H9 (cell line): ENCODE data around the gene CORO2B. TPM values are rescaled to one million over a fixed set of nuclear protein-coding genes. Genes with fewer than 3 reads are reported as not detected.

ENCODE experiments used
- DNase-seq: peaks from one replicate; pipeline ENCODE4 v3.0.0-alpha.2; 2017
- H2AFZ ChIP-seq: one replicate; pipeline ENCODE4 v1.6.1; 2013; ENCODE audit warnings: mild to moderate bottlenecking, low read length, control low read depth, moderate library complexity
- H2AK5ac ChIP-seq: 2 replicates; pipeline ENCODE4 v1.6.1; 2013; ENCODE audit warnings: low read length, control low read depth, mixed read lengths; ENCODE audit not compliant: insufficient read length
- H2BK120ac ChIP-seq: one replicate; pipeline ENCODE4 v1.6.1; 2013; ENCODE audit warnings: low read depth, mild to moderate bottlenecking, low read length, control low read depth, inconsistent platforms; ENCODE audit not compliant: poor library complexity, severe bottlenecking
- H2BK12ac ChIP-seq: 2 replicates; pipeline ENCODE4 v1.6.1; 2013; ENCODE audit warnings: low read length, control low read depth, mixed read lengths, low read depth; ENCODE audit not compliant: insufficient read length
- H2BK15ac ChIP-seq: 2 replicates; pipeline ENCODE4 v1.6.1; 2013; ENCODE audit warnings: low read depth, low read length, control low read depth
- H2BK20ac ChIP-seq: one replicate; pipeline ENCODE4 v1.6.1; 2013; ENCODE audit warnings: low read depth, mild to moderate bottlenecking, low read length, control low read depth, inconsistent platforms; ENCODE audit not compliant: poor library complexity, severe bottlenecking
- H2BK5ac ChIP-seq: 2 replicates; pipeline ENCODE4 v1.6.1; 2013; ENCODE audit warnings: low read length, control low read depth, mixed read lengths; ENCODE audit not compliant: insufficient read length
- H3K14ac ChIP-seq: 2 replicates; pipeline ENCODE4 v1.6.1; 2013; ENCODE audit warnings: low read length, control low read depth; ENCODE audit not compliant: insufficient read depth
- H3K18ac ChIP-seq: 2 replicates; pipeline ENCODE4 v1.6.1; 2013; ENCODE audit warnings: low read depth, mild to moderate bottlenecking, mixed read lengths, low read length, control low read depth; ENCODE audit not compliant: insufficient read length
- H3K23ac ChIP-seq: 2 replicates; pipeline ENCODE4 v1.6.1; 2013; ENCODE audit warnings: low read length, control low read depth, mixed read lengths, low read depth; ENCODE audit not compliant: insufficient read length
- H3K23me2 ChIP-seq: 2 replicates; pipeline ENCODE4 v1.6.1; 2013; ENCODE audit warnings: low read depth, mild to moderate bottlenecking, mixed read lengths, low read length, control low read depth; ENCODE audit not compliant: insufficient read length, poor library complexity, severe bottlenecking
- H3K27ac ChIP-seq: 2 replicates; pipeline ENCODE4 v1.5.1; 2013; ENCODE audit warnings: low read length, control low read depth, mixed read lengths, low read depth; ENCODE audit not compliant: insufficient read length
- H3K27me3 ChIP-seq: 2 replicates; pipeline ENCODE4 v1.6.1; 2013; ENCODE audit warnings: low read length, control low read depth, inconsistent platforms; ENCODE audit not compliant: insufficient read depth
- H3K4ac ChIP-seq: 2 replicates; pipeline ENCODE4 v1.6.1; 2013; ENCODE audit warnings: low read depth, mild to moderate bottlenecking, control low read depth, inconsistent platforms, low read length, moderate library complexity
- H3K4me1 ChIP-seq: 2 replicates; pipeline ENCODE4 v1.6.1; 2013; ENCODE audit warnings: low read length, control low read depth, inconsistent platforms; ENCODE audit not compliant: insufficient read depth
- H3K4me2 ChIP-seq: 2 replicates; pipeline ENCODE4 v1.6.1; 2013; ENCODE audit warnings: low read length, control low read depth, mixed read lengths; ENCODE audit not compliant: insufficient read length, insufficient read depth
- H3K56ac ChIP-seq: 2 replicates; pipeline ENCODE4 v1.6.1; 2013; ENCODE audit warnings: low read depth, mild to moderate bottlenecking, mixed read lengths, low read length, control low read depth; ENCODE audit not compliant: insufficient read length
- H3K79me1 ChIP-seq: 2 replicates; pipeline ENCODE4 v1.6.1; 2013; ENCODE audit warnings: low read depth, mild to moderate bottlenecking, moderate library complexity, low read length, control low read depth, inconsistent platforms; ENCODE audit not compliant: insufficient read depth, poor library complexity, severe bottlenecking
- H3K79me2 ChIP-seq: 2 replicates; pipeline ENCODE4 v1.6.1; 2013; ENCODE audit warnings: low read length, control low read depth, inconsistent platforms; ENCODE audit not compliant: insufficient read depth
- H3K9ac ChIP-seq: 2 replicates; pipeline ENCODE4 v1.6.1; 2013; ENCODE audit warnings: low read length, control low read depth, mixed read lengths; ENCODE audit not compliant: insufficient read length; ENCODE audit errors: extremely low read depth
- H3K9me3 ChIP-seq: one replicate; pipeline ENCODE4 v1.6.1; 2013; ENCODE audit warnings: low read depth, low read length, inconsistent platforms; ENCODE audit not compliant: control insufficient read depth
- H3T11ph ChIP-seq: one replicate; pipeline ENCODE4 v1.6.1; 2013; ENCODE audit warnings: mild to moderate bottlenecking, low read length, control low read depth, inconsistent platforms
- H4K20me1 ChIP-seq: one replicate; pipeline ENCODE4 v1.6.1; 2013; ENCODE audit not compliant: control insufficient read depth, insufficient read length, insufficient read depth
- H4K5ac ChIP-seq: 2 replicates; pipeline ENCODE4 v1.6.1; 2013; ENCODE audit warnings: low read depth, mild to moderate bottlenecking, mixed read lengths, low read length, control low read depth; ENCODE audit not compliant: insufficient read length
- H4K8ac ChIP-seq: replicated peaks from 2 replicates; pipeline ENCODE4 v1.6.1; 2013; ENCODE audit warnings: low read length, control low read depth, mixed read lengths, low read depth; ENCODE audit not compliant: insufficient read length
- H4K91ac ChIP-seq: 2 replicates; pipeline ENCODE4 v1.6.1; 2013; ENCODE audit warnings: low read depth, mild to moderate bottlenecking, moderate library complexity, mixed read lengths, low read length, control low read depth; ENCODE audit not compliant: insufficient read length
- H3K27ac Mint-ChIP-seq, 3 experiments: 2 replicates in 2 of 3; 3 replicates in 1 of 3; pipeline ENCODE4 v1.8.0; 2020 to 2021; ENCODE audit warnings: mixed read lengths in 3 of 3, mild to moderate bottlenecking in 1 of 3, moderate library complexity in 1 of 3
- H3K27me3 Mint-ChIP-seq: 2 replicates; pipeline ENCODE4 v1.8.0; 2021; ENCODE audit warnings: low read depth, mild to moderate bottlenecking, moderate library complexity, mixed read lengths
- H3K36me3 Mint-ChIP-seq, 3 experiments: 2 replicates in 2 of 3; 3 replicates in 1 of 3; pipeline ENCODE4 v1.8.0; 2020 to 2021; ENCODE audit warnings: low read depth in 3 of 3, mixed read lengths in 3 of 3; ENCODE audit not compliant: insufficient read depth in 1 of 3
- H3K4me1 Mint-ChIP-seq, 2 experiments: 2 replicates each; pipeline ENCODE4 v1.8.0; 2020; ENCODE audit warnings: mixed read lengths in 2 of 2
- H3K4me3 Mint-ChIP-seq, 2 experiments: 2 replicates in 1 of 2; 3 replicates in 1 of 2; pipeline ENCODE4 v1.8.0; 2020 to 2021; ENCODE audit warnings: mild to moderate bottlenecking in 2 of 2, mixed read lengths in 2 of 2, moderate library complexity in 1 of 2
- H3K9me3 Mint-ChIP-seq, 2 experiments: 2 replicates in 1 of 2; 3 replicates in 1 of 2; pipeline ENCODE4 v1.8.0; 2020; ENCODE audit warnings: mild to moderate bottlenecking in 2 of 2, mixed read lengths in 2 of 2, moderate library complexity in 1 of 2
- WGBS: extraction: QIAGEN DNeasy Blood & Tissue Kit; methylation state at CpG from one replicate; pipeline ENCODE4 v1.1.7; 2013; ENCODE audit warnings: missing lambda C conversion rate, low lambda C conversion rate, mixed read lengths; ENCODE audit not compliant: insufficient read length; ENCODE audit errors: extremely low coverage; 5-methylcytosine and 5-hydroxymethylcytosine counted together
- total RNA-seq: library from RNA; stranded (reverse); gene quantifications from 2 replicates; pipeline ENCODE4 v1.2.1, GENCODE V29; 2021
- TF ChIP-seq, protein P1 (sequence below): fragments of 200-600 bp; sonication (generic); conservative IDR thresholded peaks from 3 replicates; pipeline ENCODE4 v1.8.0; 2021; ENCODE audit warnings: antibody characterized with exemption, mild to moderate bottlenecking

Gene CORO2B
- total RNA-seq, 1 experiment from 2014 or later, result 3.1 TPM

DNA sequence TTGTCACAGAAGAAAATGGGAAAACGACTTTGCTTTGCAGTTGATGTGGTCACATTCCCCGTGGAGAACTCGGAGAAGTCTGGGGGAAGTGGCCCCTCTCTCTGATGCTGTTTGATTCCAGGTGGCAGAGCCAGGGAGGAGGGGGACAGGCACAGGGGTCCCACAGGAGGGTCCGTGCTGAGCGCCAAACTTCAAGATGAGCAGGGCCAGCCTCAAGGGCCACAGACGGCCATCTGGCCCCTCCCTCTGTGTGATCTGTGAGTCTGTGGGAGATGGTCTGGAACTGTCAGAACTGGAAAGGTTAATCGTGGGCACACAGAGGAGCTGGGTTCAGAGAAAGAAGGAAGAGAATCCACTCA lies 23.1 kb upstream of the CORO2B start:
- Histone ChIP-seq H2BK12ac (no peak overlapping the region), H3K18ac (no peak overlapping the region), H3K79me2 (no peaks in the 10 kb centered on the region), H3K56ac (no peak overlapping the region), H2AFZ (no peak overlapping the region), H3K23me2 (peaks cover 15% of the 10 kb centered on the region), H4K91ac (no peak overlapping the region), H3T11ph (no peak overlapping the region), H2BK5ac (no peak overlapping the region), H3K9me3 (no peaks in the 10 kb centered on the region), H3K4ac (no peak overlapping the region), H2BK15ac (no peak overlapping the region), H4K20me1 (no peaks in the 10 kb centered on the region), H3K4me1 (peaks cover 4% of the 10 kb centered on the region; the same call in 1 of the 2 replicates), H3K4me2 (no peak overlapping the region), H3K27me3 (no peaks in the 10 kb centered on the region; the same call in 1 of the 2 replicates), H3K79me1 (no peaks in the 10 kb centered on the region), H3K27ac (no peak overlapping the region), H4K8ac (no peak overlapping the region), H3K14ac (no peak overlapping the region), H3K9ac (no peak overlapping the region), H2BK120ac (no peak overlapping the region), H2AK5ac (no peak overlapping the region), H4K5ac (no peak overlapping the region), H3K23ac (no peak overlapping the region), H2BK20ac (no peak overlapping the region)
- H3K4me3 Mint-ChIP-seq, result no peak overlapping the region
- 0 out of 7 replicates have a peak, but pooled peaks cover 0 to 2% (median 0%) of the 10 kb centered on the region in 3 experiments for H3K36me3 Mint-ChIP-seq
- TF ChIP-seq, protein P1, sequence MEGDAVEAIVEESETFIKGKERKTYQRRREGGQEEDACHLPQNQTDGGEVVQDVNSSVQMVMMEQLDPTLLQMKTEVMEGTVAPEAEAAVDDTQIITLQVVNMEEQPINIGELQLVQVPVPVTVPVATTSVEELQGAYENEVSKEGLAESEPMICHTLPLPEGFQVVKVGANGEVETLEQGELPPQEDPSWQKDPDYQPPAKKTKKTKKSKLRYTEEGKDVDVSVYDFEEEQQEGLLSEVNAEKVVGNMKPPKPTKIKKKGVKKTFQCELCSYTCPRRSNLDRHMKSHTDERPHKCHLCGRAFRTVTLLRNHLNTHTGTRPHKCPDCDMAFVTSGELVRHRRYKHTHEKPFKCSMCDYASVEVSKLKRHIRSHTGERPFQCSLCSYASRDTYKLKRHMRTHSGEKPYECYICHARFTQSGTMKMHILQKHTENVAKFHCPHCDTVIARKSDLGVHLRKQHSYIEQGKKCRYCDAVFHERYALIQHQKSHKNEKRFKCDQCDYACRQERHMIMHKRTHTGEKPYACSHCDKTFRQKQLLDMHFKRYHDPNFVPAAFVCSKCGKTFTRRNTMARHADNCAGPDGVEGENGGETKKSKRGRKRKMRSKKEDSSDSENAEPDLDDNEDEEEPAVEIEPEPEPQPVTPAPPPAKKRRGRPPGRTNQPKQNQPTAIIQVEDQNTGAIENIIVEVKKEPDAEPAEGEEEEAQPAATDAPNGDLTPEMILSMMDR, result no peak
- H3K4me1 Mint-ChIP-seq, result peaks cover 19 to 25% of the 10 kb centered on the region in 2 experiments
- peaks cover 42% of the 10 kb centered on the region for H3K27me3 Mint-ChIP-seq
- H3K9me3 Mint-ChIP-seq, result peaks cover 0 to 3% of the 10 kb centered on the region in 2 experiments; a peak in 1 of 5 replicates
- peak; percentile 25 for DNase-seq
- H3K27ac Mint-ChIP-seq, result no peak overlapping the region; a peak in 1 of 7 replicates
- WGBS, result no CpG with 5 or more reads among the region's 7 CpGs
